GM23338 (cell line): ENCODE measurements around the gene CYP11A1.

Source experiments
- CREB1 ChIP-seq: fragments of 250-450 bp; sonication (Bioruptor Pico); IDR thresholded peaks from 2 replicates; pipeline ENCODE4 v1.5.0; 2020; ENCODE audit warnings: low read depth, mild to moderate bottlenecking, moderate library complexity
- ETS1 ChIP-seq: IDR thresholded peaks from 2 replicates; pipeline ENCODE4 v1.6.1; 2016; ENCODE audit warnings: antibody characterized with exemption
- EZH2 ChIP-seq: fragments of 200-600 bp; sonication (generic); IDR thresholded peaks from one replicate; pipeline ENCODE4 v1.8.0; 2017; ENCODE audit warnings: antibody characterized with exemption, mild to moderate bottlenecking, low read depth; ENCODE audit not compliant: unreplicated experiment
- EZH2phosphoT487 ChIP-seq: fragments of 200-600 bp; sonication (generic); IDR thresholded peaks from one replicate; pipeline ENCODE4 v1.8.1; 2018; ENCODE audit warnings: antibody characterized with exemption; ENCODE audit not compliant: unreplicated experiment
- JUNB ChIP-seq: IDR thresholded peaks from one replicate; pipeline ENCODE4 v1.6.1; 2016; ENCODE audit warnings: antibody characterized with exemption; ENCODE audit not compliant: unreplicated experiment
- POLR2AphosphoS5 ChIP-seq: IDR thresholded peaks from 2 replicates; pipeline ENCODE4 v1.6.1; 2016; ENCODE audit warnings: antibody characterized with exemption, low read depth
- REST ChIP-seq: IDR thresholded peaks from one replicate; pipeline ENCODE4 v1.6.1; 2018; ENCODE audit warnings: antibody characterized with exemption; ENCODE audit not compliant: unreplicated experiment
- STAT1 ChIP-seq: IDR thresholded peaks from one replicate; pipeline ENCODE4 v1.6.1; 2016; ENCODE audit warnings: antibody characterized with exemption; ENCODE audit not compliant: unreplicated experiment
- ZNF114 ChIP-seq: fragments of 250-450 bp; sonication (Bioruptor Pico); IDR thresholded peaks from 2 replicates; pipeline ENCODE4 v1.5.0; 2020; ENCODE audit warnings: mild to moderate bottlenecking, moderate library complexity
- ZNF331 ChIP-seq: fragments of 250-450 bp; sonication (Bioruptor Pico); IDR thresholded peaks from 2 replicates; pipeline ENCODE4 v1.5.0; 2020; ENCODE audit warnings: low read depth, mild to moderate bottlenecking, moderate library complexity
- TF ChIP-seq, protein P1 (sequence below), 2 experiments: fragments of 200-600 bp in 1 of 2; sonication (generic) in 1 of 2; conservative IDR thresholded peaks; 2 replicates each; pipeline versions ENCODE4 v1.5.1 to v1.6.1; 2016 to 2017; ENCODE audit warnings: antibody characterized with exemption in 2 of 2, low read depth in 2 of 2, mild to moderate bottlenecking in 2 of 2, moderate library complexity in 1 of 2

DNA sequence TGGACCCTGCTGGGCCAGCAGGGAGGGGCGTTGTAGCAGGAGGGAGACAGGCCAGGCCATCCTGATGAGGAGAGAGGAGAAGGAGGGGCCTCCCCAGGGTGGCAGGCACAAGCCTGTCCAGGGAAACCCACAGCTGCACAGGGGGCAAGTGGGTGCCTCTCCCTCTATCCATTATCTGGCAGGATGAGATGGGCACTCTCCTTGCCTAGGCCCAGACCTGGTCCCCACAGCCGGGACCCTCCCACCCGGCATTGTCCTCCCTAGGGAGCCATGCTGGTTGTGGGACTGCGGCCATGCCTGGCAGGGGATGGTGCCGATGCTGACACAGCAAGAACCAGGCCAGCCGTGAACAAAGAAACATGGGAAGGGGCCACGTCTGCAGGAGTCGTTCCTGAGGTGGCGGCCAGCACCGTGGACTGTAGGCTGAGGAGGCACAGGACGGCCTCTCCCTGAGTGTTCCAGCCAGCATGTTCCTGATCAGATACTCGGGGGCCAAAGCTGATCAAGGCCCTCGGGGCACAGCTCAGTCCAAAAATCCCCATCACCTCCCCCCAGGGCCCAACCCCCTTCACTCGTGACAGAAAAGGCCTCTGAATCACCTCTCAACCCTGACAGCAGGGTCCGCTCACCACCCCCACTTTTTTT lies 19.2 kb upstream of the CYP11A1 start:
- TF ChIP-seq, protein P1, sequence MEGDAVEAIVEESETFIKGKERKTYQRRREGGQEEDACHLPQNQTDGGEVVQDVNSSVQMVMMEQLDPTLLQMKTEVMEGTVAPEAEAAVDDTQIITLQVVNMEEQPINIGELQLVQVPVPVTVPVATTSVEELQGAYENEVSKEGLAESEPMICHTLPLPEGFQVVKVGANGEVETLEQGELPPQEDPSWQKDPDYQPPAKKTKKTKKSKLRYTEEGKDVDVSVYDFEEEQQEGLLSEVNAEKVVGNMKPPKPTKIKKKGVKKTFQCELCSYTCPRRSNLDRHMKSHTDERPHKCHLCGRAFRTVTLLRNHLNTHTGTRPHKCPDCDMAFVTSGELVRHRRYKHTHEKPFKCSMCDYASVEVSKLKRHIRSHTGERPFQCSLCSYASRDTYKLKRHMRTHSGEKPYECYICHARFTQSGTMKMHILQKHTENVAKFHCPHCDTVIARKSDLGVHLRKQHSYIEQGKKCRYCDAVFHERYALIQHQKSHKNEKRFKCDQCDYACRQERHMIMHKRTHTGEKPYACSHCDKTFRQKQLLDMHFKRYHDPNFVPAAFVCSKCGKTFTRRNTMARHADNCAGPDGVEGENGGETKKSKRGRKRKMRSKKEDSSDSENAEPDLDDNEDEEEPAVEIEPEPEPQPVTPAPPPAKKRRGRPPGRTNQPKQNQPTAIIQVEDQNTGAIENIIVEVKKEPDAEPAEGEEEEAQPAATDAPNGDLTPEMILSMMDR (conservative IDR thresholded peaks at IDR 0.05; ENCODE audit: low read depth in 2 of 2) = no peak
- no peak for TF ChIP-seq POLR2AphosphoS5
- TF ChIP-seq EZH2phosphoT487 = no peak
- TF ChIP-seq EZH2 = no peak
- TF ChIP-seq CREB1 (CRISPR knock-in tag) = no peak
- TF ChIP-seq REST = no peak
- TF ChIP-seq JUNB = no peak
- no peak for TF ChIP-seq ZNF331 (CRISPR knock-in tag)
- no peak for TF ChIP-seq ETS1
- no peak for TF ChIP-seq STAT1
- no peak for TF ChIP-seq ZNF114 (CRISPR knock-in tag)
